Effector CD4-positive, alpha-beta T cell (primary cell): Measurements from ENCODE around the gene PRKD2.

ENCODE experiments used
- DNase-seq: peaks from one replicate; pipeline ENCODE4 v3.0.0-alpha.2; 2020

Gene PRKD2

GRCh38 chr19:46660008-46660517 is 56.9 kb downstream of the PRKD2 start:
- DNase-seq: peak; percentile 5

GRCh38 chr19:46659151-46660007 is 57.5 kb downstream of the PRKD2 start:
- no peak for DNase-seq

GRCh38 chr19:46656541-46656940 is 60.4 kb downstream of the PRKD2 start:
- DNase-seq: no peak

- DNase-seq: no peak
Measured at GRCh38 chr19:46654621-46655152, 62.2 kb downstream of the PRKD2 start.

- DNase-seq: no peak
Measured at GRCh38 chr19:46650445-46650844, 66.5 kb downstream of the PRKD2 start.

- no peak for DNase-seq
Measured at GRCh38 chr19:46648961-46649960, 67.7 kb downstream of the PRKD2 start.

- DNase-seq: no peak
Measured at GRCh38 chr19:46648060-46648960, 68.6 kb downstream of the PRKD2 start.

GRCh38 chr19:46646402-46646801 is 70.5 kb downstream of the PRKD2 start:
- DNase-seq: no peak

- DNase-seq: no peak
Measured at GRCh38 chr19:46644720-46645119, 72.2 kb downstream of the PRKD2 start.

GRCh38 chr19:46640656-46641055 is 76.3 kb downstream of the PRKD2 start:
- no peak for DNase-seq

GRCh38 chr19:46639358-46640182 is 77.3 kb downstream of the PRKD2 start:
- no peak for DNase-seq

- DNase-seq: no peak
Measured at GRCh38 chr19:46637224-46637623, 79.7 kb downstream of the PRKD2 start.

- no peak for DNase-seq
Measured at GRCh38 chr19:46635920-46636761, 80.8 kb downstream of the PRKD2 start, which contains the start of gene GNG8. Gene GNG8, minus strand, starts transcription at chr19:46636202. Its CDS starts 1,520 bp downstream, at chr19:46634682.

GRCh38 chr19:46634656-46635218 is 82.2 kb downstream of the PRKD2 start:
- DNase-seq: no peak

GRCh38 chr19:46634045-46634655 is 82.8 kb downstream of the PRKD2 start:
- DNase-seq: peak; percentile 92

- DNase-seq: no peak
Measured at GRCh38 chr19:46633130-46633529, 83.8 kb downstream of the PRKD2 start.

GRCh38 chr19:46631481-46631880 is 85.4 kb downstream of the PRKD2 start:
- DNase-seq: no peak

GRCh38 chr19:46630586-46631205 is 86.2 kb downstream of the PRKD2 start:
- DNase-seq: no peak
